Epithelial cell of esophagus (primary cell): ENCODE results near the gene PSMG4.

Experiments used
- DNase-seq: peaks from one replicate; pipeline ENCODE4 v3.0.0; 2010; ENCODE audit warnings: low read depth
- H3K4me3 ChIP-seq: 2 replicates; pipeline ENCODE4 v1.5.1; 2011; ENCODE audit warnings: mild to moderate bottlenecking, low read length, control low read depth
- TF ChIP-seq, protein P1 (sequence below): IDR thresholded peaks from 2 replicates; pipeline ENCODE4 v1.5.1; 2011; ENCODE audit warnings: low read depth, mild to moderate bottlenecking, low read length, control low read depth, inconsistent platforms; ENCODE audit not compliant: insufficient read depth; ENCODE audit errors: missing control alignments

PSMG4 gene

DNA sequence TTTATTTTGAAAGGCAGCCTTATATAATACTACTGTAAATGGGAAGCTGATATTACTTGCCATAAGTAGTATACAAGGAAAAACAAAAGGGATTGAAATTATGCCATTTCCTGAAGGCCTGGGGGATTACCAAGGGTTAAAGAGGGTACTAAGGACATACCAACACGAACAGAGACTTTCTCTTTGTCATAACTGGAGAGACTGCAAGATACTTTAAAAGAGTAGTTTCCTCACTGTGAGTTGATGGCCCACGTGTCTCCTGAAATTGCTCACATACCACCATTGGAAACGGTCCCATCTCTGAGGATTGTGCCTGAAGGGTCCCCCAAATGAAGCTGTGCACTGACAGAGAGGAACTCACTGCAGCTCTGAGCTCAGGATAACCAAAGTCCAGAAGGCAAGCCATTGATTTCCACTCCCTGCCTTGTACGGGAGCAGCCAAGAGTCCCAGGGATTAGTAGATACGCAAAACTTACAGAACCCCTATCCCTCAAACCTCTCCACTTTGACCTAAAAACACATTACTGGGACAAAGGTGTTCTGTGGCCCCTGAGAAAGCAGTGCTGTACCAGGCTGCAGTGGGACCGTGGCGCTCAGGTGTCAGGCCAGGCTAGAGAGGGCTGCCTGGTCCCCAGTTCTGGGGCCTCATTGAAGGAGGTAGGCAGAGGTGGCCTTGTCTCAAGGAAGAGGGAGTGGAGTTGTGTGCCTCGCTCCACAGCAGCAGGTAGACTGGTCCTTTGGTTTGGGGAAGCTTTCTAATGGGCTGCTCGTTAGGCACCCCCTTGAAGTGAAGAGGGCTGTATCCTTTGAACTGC lies 15.2 kb downstream of the PSMG4 start:
- H3K4me3 ChIP-seq, result no peak overlapping the region
- DNase-seq, result no peak
- TF ChIP-seq, protein P1, sequence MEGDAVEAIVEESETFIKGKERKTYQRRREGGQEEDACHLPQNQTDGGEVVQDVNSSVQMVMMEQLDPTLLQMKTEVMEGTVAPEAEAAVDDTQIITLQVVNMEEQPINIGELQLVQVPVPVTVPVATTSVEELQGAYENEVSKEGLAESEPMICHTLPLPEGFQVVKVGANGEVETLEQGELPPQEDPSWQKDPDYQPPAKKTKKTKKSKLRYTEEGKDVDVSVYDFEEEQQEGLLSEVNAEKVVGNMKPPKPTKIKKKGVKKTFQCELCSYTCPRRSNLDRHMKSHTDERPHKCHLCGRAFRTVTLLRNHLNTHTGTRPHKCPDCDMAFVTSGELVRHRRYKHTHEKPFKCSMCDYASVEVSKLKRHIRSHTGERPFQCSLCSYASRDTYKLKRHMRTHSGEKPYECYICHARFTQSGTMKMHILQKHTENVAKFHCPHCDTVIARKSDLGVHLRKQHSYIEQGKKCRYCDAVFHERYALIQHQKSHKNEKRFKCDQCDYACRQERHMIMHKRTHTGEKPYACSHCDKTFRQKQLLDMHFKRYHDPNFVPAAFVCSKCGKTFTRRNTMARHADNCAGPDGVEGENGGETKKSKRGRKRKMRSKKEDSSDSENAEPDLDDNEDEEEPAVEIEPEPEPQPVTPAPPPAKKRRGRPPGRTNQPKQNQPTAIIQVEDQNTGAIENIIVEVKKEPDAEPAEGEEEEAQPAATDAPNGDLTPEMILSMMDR, result no peak

DNA sequence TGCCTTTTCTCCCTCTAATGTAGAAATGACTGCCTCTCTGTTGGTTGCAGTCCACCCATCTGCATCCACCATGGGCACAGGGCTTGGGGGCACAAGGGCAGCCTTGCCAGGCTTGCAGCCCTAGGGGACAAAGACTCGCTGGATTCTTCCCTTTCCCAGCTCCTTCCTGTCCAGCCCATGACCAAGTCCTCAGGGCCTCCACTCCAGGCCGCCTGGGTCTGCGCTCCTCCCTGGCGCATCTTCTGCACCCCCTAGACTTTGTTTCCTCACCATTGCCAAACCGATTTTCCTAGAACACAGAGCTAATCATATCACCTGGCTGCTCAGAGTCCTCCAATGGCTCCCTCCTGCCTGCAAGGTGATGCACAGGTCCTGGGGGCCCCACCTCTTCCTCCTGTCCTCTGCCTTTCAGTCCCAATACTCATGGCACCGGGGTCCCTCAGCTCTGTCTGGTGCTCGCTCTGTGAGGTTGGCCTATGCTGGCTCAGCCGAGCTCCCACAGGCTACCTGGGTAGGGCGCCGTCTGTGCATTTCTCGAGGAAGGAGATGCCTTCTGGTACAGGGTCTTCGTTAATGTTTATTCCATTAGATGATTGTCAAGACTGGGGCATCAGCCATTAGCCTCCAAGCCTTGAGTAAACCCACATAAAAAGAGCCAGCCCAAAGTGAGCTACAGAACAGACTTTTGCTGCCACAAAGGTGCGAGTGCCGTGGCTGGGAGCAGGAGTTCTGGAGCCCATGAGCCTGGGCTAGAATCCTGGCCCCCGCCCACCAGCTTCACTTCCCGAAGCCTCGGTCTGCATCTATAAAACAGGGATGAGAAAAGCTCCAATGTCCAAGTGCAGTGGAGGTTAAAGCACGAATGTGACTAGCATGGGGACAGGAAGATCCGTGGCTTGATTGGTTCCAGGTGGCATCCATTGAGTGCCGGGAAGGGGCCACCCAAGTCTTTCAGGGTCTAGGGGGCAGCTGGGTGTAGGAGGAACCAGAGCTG lies 17.7 kb downstream of the PSMG4 start:
- H3K4me3 ChIP-seq, result no peak overlapping the region
- no peak for DNase-seq
- TF ChIP-seq, protein P1, result no peak

DNA sequence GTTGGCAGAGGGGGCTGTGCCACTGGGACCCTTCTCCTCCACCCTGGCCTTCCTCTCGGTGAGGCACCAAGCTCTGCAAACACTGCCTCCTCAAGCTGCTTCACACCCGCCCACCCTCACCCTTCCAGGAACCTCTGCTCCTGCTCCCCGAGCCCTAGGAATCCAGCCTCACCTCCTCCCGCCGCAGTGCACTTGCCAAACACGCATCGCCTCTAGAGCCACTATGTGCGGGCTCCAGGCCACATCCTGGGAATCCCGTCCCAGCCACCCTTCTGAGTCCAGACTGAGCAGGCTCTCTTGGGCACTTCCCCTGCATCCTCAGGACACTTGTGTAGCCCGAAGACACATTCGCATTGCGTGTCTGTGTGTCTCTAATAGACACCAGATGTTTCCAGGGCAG lies 18.5 kb downstream of the PSMG4 start:
- no peak for DNase-seq
- TF ChIP-seq, protein P1, result no peak
- no peak overlapping the region for H3K4me3 ChIP-seq

DNA sequence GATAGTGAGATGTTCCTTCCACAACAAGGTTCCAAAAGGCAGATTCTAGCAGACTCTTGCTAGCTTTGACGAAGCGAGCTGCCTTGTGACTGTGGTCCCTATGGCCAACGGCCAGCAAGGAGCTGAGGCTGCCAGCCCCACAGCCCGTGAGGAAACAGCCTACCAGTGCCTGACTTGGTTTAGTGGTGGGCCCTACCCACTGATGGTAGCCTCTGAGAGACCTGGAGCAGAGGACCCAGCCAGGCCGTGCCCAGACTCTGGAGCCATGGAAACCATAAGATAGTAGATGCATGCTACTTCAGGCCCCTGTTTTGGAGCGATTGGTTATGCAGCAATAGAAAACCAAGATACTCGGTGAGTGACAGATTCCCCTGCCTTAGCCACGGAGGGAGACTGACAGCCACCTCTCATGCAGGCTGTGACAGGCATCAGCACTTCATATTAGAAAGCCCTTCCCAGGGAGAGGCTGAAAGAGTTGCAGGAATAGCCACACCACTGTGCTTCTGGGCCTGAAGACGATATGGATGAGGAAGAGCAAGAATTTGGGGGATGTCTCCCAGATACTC lies 19.2 kb downstream of the PSMG4 start:
- no peak overlapping the region for H3K4me3 ChIP-seq
- TF ChIP-seq, protein P1, result no peak
- no peak for DNase-seq

DNA sequence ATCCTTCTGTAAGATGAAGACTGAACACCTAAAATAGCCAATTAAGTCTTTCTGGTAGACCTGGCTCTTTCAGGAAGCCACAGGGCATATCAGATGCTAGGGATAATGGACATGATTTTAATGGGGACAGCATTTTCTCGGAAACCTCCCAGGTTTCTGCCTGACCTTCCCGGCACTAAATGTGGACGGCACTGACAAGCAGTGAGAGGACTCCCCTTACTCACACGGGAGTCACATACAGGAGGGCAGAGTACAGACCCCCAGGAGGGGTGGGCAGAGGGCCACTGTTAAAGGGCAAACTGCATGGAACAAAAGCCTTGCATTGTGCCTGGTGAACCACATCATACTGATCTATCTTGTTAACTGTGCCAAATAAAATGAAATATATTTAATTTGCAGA lies 19.9 kb downstream of the PSMG4 start:
- H3K4me3 ChIP-seq, result no peak overlapping the region
- no peak for DNase-seq
- TF ChIP-seq, protein P1, result no peak

DNA sequence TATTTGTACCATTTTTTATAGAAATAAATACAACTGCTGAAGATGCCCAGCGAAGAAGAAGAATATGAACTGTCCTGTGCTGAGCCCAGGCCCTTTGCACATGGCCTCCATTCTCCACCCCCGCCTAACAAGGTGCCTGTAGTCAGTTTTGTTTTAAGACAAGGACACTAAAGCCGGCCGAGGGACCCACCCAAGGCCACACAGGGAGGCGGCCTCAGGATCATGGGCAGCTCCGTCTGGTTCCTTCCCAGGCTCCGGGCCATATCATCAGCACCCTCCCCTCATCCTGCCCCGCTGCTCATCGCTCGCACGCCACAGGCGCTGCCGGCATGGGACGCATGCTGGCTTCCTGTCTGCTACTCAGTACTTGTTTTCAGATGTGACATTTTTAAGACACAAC lies 21.3 kb downstream of the PSMG4 start:
- DNase-seq, result no peak
- TF ChIP-seq, protein P1, result no peak

More for the DNA sequence above, 21.3 kb downstream of the PSMG4 start:
- no peak overlapping the region for H3K4me3 ChIP-seq
